Lower leg skin (tissue), 4 donors: ENCODE data around the gene FARP1. TPM values are rescaled to one million over a fixed set of nuclear protein-coding genes. Genes with fewer than 3 reads are reported as not detected.
A peak's percentile ranks its signal among the peaks of the same experiment; 100 is the strongest.

Experiments used
- DNase-seq, 2 donors: peaks; one replicate each; pipeline ENCODE4 v3.0.0-alpha.2; 2019; ENCODE audit warnings: low spot score in 2 of 2
- H3K4me3 ChIP-seq: fragments of 200-600 bp; sonication (generic); 2 replicates; pipeline ENCODE4 v1.5.1; 2017; ENCODE audit warnings: mild to moderate bottlenecking, low read depth; ENCODE audit not compliant: poor library complexity, severe bottlenecking
- CTCF ChIP-seq, 3 donors: fragments of 450-650 bp; IDR thresholded peaks; one replicate each; pipeline ENCODE4 v1.5.1; 2016; ENCODE audit warnings: antibody characterized with exemption in 3 of 3, mild to moderate bottlenecking in 3 of 3, moderate library complexity in 2 of 3
- POLR2A ChIP-seq, 2 donors: fragments of 450-650 bp; IDR thresholded peaks; one replicate each; pipeline ENCODE4 v1.6.1; 2016 to 2017; ENCODE audit warnings: antibody characterized with exemption in 2 of 2, mild to moderate bottlenecking in 1 of 2, moderate library complexity in 1 of 2
- WGBS, 2 donors: methylation state at CpG; one replicate each; pipeline ENCODE4 v1.1.5; 2018; 5-methylcytosine and 5-hydroxymethylcytosine counted together
- intact Hi-C: fragments of 100-400 bp; cut with DNase I; formaldehyde crosslinking; loops from one replicate; pipeline ENCODE4 v1.15.0; 2023; ENCODE audit warnings: low total_unique reads
- total RNA-seq, 4 donors: library from RNA; depleted of rRNA; stranded (reverse); fragments of >200 nt; gene quantifications; one replicate each; pipeline ENCODE4 v1.1.0, GENCODE V29; 2016

Gene FARP1
- total RNA-seq, 4 donors from 2014 or later, result 4.9 to 26.2 (median 13.3) TPM

GRCh38 chr13:98108341-98108740 is 34.6 kb upstream of the FARP1 start:
- no peak overlapping the region for H3K4me3 ChIP-seq
- peak in 1 of 2 donors; percentile 28 for DNase-seq
- intact Hi-C loops, result no loop called here
- WGBS, 2 donors, result 67% methylated on average over 3 of the region's 3 CpGs
- TF ChIP-seq POLR2A (IDR thresholded peaks at IDR 0.05) (no peak), CTCF (IDR thresholded peaks at IDR 0.05) (no peak)

- peak in 1 of 2 donors; percentile 46 for DNase-seq
- 87 to 90% methylated on average over 7 of the region's 7 CpGs for WGBS, 2 donors
- intact Hi-C loops, result no loop called here
- H3K4me3 ChIP-seq, result no peak overlapping the region
- TF ChIP-seq POLR2A (IDR thresholded peaks at IDR 0.05) (no peak), CTCF (IDR thresholded peaks at IDR 0.05) (no peak)
Observed at GRCh38 chr13:98109226-98109853, 33.6 kb upstream of the FARP1 start.

- intact Hi-C loops, result no loop called here
- no peak for TF ChIP-seq CTCF (IDR thresholded peaks at IDR 0.05)
- TF ChIP-seq POLR2A (IDR thresholded peaks at IDR 0.05), result no peak
- no peak overlapping the region for H3K4me3 ChIP-seq
- DNase-seq, result no peak
- 82 to 87% methylated on average over 5 of the region's 5 CpGs for WGBS, 2 donors
Observed at GRCh38 chr13:98110749-98111148, 32.1 kb upstream of the FARP1 start.

GRCh38 chr13:98111168-98112098 is 31.5 kb upstream of the FARP1 start:
- no peak overlapping the region for H3K4me3 ChIP-seq
- TF ChIP-seq POLR2A (IDR thresholded peaks at IDR 0.05) (no peak), CTCF (IDR thresholded peaks at IDR 0.05) (no peak)
- intact Hi-C loops, result no loop called here
- DNase-seq, result peak in 1 of 2 donors; percentile 31
- WGBS, 2 donors, result 93 to 95% methylated on average over 10 of the region's 10 CpGs

DNA sequence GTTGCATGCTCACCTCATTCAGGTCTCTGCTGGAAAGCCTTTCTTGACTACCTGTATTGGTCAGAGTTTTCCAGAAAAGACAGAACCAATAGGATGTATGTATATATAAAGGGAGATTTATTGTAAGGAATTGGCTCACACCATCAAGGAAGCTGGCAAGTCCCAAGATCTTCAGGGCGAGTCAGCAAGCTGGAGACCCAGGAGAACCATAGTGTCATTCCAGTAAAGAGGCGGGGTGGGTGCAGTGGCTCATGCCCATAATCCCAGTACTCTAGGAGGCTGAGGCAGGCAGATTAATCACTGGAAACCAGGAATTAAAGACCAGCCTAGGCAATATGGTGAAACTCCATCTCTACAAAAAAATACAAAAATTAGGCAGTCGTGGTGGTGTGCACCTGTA is 30.4 kb upstream of the FARP1 start:
- no peak overlapping the region for H3K4me3 ChIP-seq
- TF ChIP-seq POLR2A (IDR thresholded peaks at IDR 0.05), result no peak
- no peak for TF ChIP-seq CTCF (IDR thresholded peaks at IDR 0.05)
- intact Hi-C loops, result no loop called here
- peak in 1 of 2 donors; percentile 48 for DNase-seq
- WGBS, 2 donors, result 87 to 91% methylated on average over 3 of the region's 3 CpGs
